Lower leg skin (tissue), 4 donors: Measurements from ENCODE around the gene KMT5B. TPM values are rescaled to one million over a fixed set of nuclear protein-coding genes. Genes with fewer than 3 reads are reported as not detected.
A peak's percentile ranks its signal among the peaks of the same experiment; 100 is the strongest.

Experiments used
- DNase-seq, 2 donors: peaks; one replicate each; pipeline ENCODE4 v3.0.0-alpha.2; 2019; ENCODE audit warnings: low spot score in 2 of 2
- H3K4me3 ChIP-seq: fragments of 200-600 bp; sonication (generic); 2 replicates; pipeline ENCODE4 v1.5.1; 2017; ENCODE audit warnings: mild to moderate bottlenecking, low read depth; ENCODE audit not compliant: poor library complexity, severe bottlenecking
- CTCF ChIP-seq, 3 donors: fragments of 450-650 bp; IDR thresholded peaks; one replicate each; pipeline ENCODE4 v1.5.1; 2016; ENCODE audit warnings: antibody characterized with exemption in 3 of 3, mild to moderate bottlenecking in 3 of 3, moderate library complexity in 2 of 3
- POLR2A ChIP-seq, 2 donors: fragments of 450-650 bp; IDR thresholded peaks; one replicate each; pipeline ENCODE4 v1.6.1; 2016 to 2017; ENCODE audit warnings: antibody characterized with exemption in 2 of 2, mild to moderate bottlenecking in 1 of 2, moderate library complexity in 1 of 2
- WGBS, 2 donors: methylation state at CpG; one replicate each; pipeline ENCODE4 v1.1.5; 2018; 5-methylcytosine and 5-hydroxymethylcytosine counted together
- intact Hi-C: fragments of 100-400 bp; cut with DNase I; formaldehyde crosslinking; loops from one replicate; pipeline ENCODE4 v1.15.0; 2023; ENCODE audit warnings: low total_unique reads
- total RNA-seq, 4 donors: library from RNA; depleted of rRNA; stranded (reverse); fragments of >200 nt; gene quantifications; one replicate each; pipeline ENCODE4 v1.1.0, GENCODE V29; 2016

The KMT5B gene
- total RNA-seq, 4 donors from 2014 or later = 26.3 to 34.9 (median 34.0) TPM

- WGBS, 2 donors = 32 to 58% methylated on average over 3 to 18 of the region's 48 CpGs
Measured at GRCh38 chr11:68127714-68128681, 85.1 kb downstream of the KMT5B start.

GRCh38 chr11:68125164-68125563, 87.9 kb downstream of the KMT5B start:
- 64 to 69% methylated on average over 4 of the region's 4 CpGs for WGBS, 2 donors
- no peak for TF ChIP-seq POLR2A (IDR thresholded peaks at IDR 0.05)
- no peak for TF ChIP-seq CTCF (IDR thresholded peaks at IDR 0.05)
- intact Hi-C loops = no loop called here
- no peak for DNase-seq
- H3K4me3 ChIP-seq = no peak overlapping the region

More at GRCh38 chr11:68127714-68128681, 85.1 kb downstream of the KMT5B start:
- TF ChIP-seq CTCF (IDR thresholded peaks at IDR 0.05) (no peak), POLR2A (IDR thresholded peaks at IDR 0.05) (no peak)
- intact Hi-C loops = no loop called here
- H3K4me3 ChIP-seq = no peak overlapping the region
- DNase-seq = peak in 1 of 2 donors; percentile 87

- no peak for DNase-seq
- H3K4me3 ChIP-seq = no peak overlapping the region
- WGBS, 2 donors = 92 to 93% methylated on average over 9 of the region's 9 CpGs
- TF ChIP-seq CTCF (IDR thresholded peaks at IDR 0.05) (no peak), POLR2A (IDR thresholded peaks at IDR 0.05) (no peak)
- intact Hi-C loops = no loop called here
Measured at GRCh38 chr11:68122936-68123539, 90.1 kb downstream of the KMT5B start.

- DNase-seq = peak; percentile 87 to 98
- WGBS, 2 donors = 0% methylated on average over 4 to 12 of the region's 107 CpGs
- intact Hi-C loops = no loop called here
- peak within 1 kb of the TSS; percentile 47 for H3K4me3 ChIP-seq
- TF ChIP-seq CTCF (IDR thresholded peaks at IDR 0.05) (no peak), POLR2A (IDR thresholded peaks at IDR 0.05) (peak in 1 of 2 donors; percentile 17)
Measured at GRCh38 chr11:68121067-68121899, 91.8 kb downstream of the KMT5B start, which contains the start of gene CHKA. CHKA (minus strand) TSS chr11:68121388; CDS start chr11:68121177, 211 bp downstream.

- intact Hi-C loops = no loop called here
- 5 to 10% methylated on average over 26 to 33 of the region's 73 CpGs for whole genome bisulfite sequencing, 2 donors
- no peak for TF ChIP-seq POLR2A (IDR thresholded peaks at IDR 0.05)
- no peak for TF ChIP-seq CTCF (IDR thresholded peaks at IDR 0.05)
- peak; percentile 41 to 91 for DNase-seq
- H3K4me3 ChIP-seq = peak overlapping the region; percentile 47
Measured at GRCh38 chr11:68120273-68121066, 92.6 kb downstream of the KMT5B start.
